ENCODE results near the gene MIGA1. TPM values are rescaled to one million over a fixed set of nuclear protein-coding genes. Genes with fewer than 3 reads are reported as not detected.
"Not testable (repeated sequence)": the region's sequence is repeated elsewhere in the genome, so short reads cannot be mapped to it uniquely, and the experiment has no call there.

MIGA1 gene
- total RNA-seq, 2 experiments from 2014 or later, result 7.7 to 8.8 TPM

- Mint-ChIP-seq H3K4me1 (ENCODE audit: low read depth) (no peaks in the 10 kb centered on the region), H3K9me3 (no peaks in the 10 kb centered on the region), H3K27me3 (ENCODE audit: low read depth) (peaks cover 2% of the 10 kb centered on the region), H3K27ac (no peak overlapping the region), H3K4me3 (no peak overlapping the region), H3K36me3 (ENCODE audit: low read depth) (no peaks in the 10 kb centered on the region)
- peak; percentile 40 for DNase-seq
- CTCF ChIA-PET, result interaction anchor here (0.8 to 1.3 kb wide), 5 partner anchors 16 to 213 kb away, joined by 3 to 5 read pairs (median 3); no protein-coding TSS in a partner anchor
- intact Hi-C loops (cut with micrococcal nuclease), result loop anchor here (1.0 to 5.0 kb wide), 5 partner anchors 75 to 1748 kb away; no protein-coding TSS in a partner anchor
Measured at GRCh38 chr1:77900687-77901293, 121.3 kb downstream of the MIGA1 start.

DNA sequence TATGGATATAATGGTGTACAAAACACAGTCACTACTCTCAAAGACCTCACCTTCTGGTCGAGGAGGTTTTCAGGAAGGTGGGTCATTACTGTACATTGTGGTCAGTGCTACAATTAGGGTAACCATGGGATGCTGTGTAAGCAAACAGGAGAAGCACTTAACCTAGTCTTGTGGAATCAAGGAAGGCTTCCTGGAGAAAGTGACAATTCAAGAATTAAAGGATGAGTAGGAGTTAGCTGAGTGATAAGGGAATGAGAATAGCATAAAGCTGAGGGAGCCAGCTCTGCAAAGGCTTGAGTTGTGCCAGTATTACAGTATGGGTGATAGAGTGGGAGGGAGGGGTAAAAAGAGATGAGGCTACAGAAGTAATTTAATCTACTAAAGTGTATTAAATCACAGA, 126.2 kb downstream of the MIGA1 start:
- Mint-ChIP-seq H3K27ac (no peak overlapping the region), H3K27me3 (ENCODE audit: low read depth) (no peaks in the 10 kb centered on the region), H3K4me3 (no peak overlapping the region), H3K9me3 (no peaks in the 10 kb centered on the region), H3K4me1 (ENCODE audit: low read depth) (no peaks in the 10 kb centered on the region), H3K36me3 (ENCODE audit: low read depth) (no peaks in the 10 kb centered on the region)
- intact Hi-C loops (cut with micrococcal nuclease), result no loop called here
- DNase-seq, result no peak
- CTCF ChIA-PET, result interaction anchor here (0.8 kb wide), 1 partner anchor 222 kb away, joined by 3 read pairs; no protein-coding TSS in a partner anchor

GRCh38 chr1:77906019-77906545, 126.6 kb downstream of the MIGA1 start:
- Mint-ChIP-seq H3K27me3 (ENCODE audit: low read depth) (no peaks in the 10 kb centered on the region), H3K4me1 (ENCODE audit: low read depth) (no peaks in the 10 kb centered on the region), H3K27ac (no peak overlapping the region), H3K4me3 (no peak overlapping the region), H3K9me3 (no peaks in the 10 kb centered on the region), H3K36me3 (ENCODE audit: low read depth) (no peaks in the 10 kb centered on the region)
- DNase-seq, result no peak
- CTCF ChIA-PET, result no interaction called here
- intact Hi-C loops (cut with micrococcal nuclease), result no loop called here

DNA sequence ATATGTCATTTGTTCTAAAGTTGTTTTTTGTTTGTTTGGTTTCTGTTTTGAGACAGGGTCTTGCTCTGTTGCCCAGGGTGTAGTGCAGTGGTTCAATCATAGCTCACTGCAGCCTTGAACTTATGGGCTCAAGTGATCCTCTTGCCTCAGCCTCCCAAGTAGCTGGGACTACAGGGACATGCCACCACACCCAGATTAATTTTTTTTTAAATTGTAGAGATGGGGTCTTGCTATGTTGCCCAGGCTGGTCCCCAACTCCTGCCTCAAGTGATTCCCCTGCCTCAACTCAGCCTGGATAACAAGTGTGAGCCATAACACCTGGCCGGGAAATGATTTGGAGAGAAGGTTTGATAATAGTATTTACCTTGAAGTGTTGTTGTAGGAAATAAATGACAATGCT, 127.2 kb downstream of the MIGA1 start:
- no peak overlapping the region for H3K27ac Mint-ChIP-seq
- no peaks in the 10 kb centered on the region for H3K36me3 Mint-ChIP-seq (ENCODE audit: low read depth)
- no peaks in the 10 kb centered on the region for H3K27me3 Mint-ChIP-seq (ENCODE audit: low read depth)
- H3K4me3 Mint-ChIP-seq, result no peak overlapping the region
- no peaks in the 10 kb centered on the region for H3K9me3 Mint-ChIP-seq
- intact Hi-C loops (cut with micrococcal nuclease), result no loop called here
- no peaks in the 10 kb centered on the region for H3K4me1 Mint-ChIP-seq (ENCODE audit: low read depth)
- DNase-seq, result no peak
- CTCF ChIA-PET, result no interaction called here

DNA sequence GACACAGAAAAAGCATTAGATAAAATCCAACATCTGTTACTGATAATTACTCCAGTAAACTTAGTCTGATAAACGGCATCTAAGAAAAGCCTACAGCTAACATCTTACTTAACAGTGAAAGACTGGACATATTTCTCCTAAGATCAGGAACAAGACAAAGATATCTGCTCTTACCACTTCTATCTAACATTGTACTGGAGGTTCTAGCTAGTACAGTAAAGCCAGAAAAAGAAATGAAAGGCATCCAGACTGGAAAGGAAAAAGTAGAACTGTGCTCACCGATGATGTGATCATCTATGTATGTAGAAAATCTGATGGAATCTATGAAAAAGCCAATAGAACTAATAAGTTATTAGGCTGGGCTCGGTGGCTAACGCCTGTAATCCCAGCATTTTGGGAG, 130.7 kb downstream of the MIGA1 start:
- CTCF ChIA-PET, result interaction anchor here (1.0 kb wide), 1 partner anchor 205 kb away, joined by 3 read pairs; no protein-coding TSS in a partner anchor
- H3K36me3 Mint-ChIP-seq (ENCODE audit: low read depth), result no peaks in the 10 kb centered on the region
- no peaks in the 10 kb centered on the region for H3K4me1 Mint-ChIP-seq (ENCODE audit: low read depth)
- no peaks in the 10 kb centered on the region for H3K27me3 Mint-ChIP-seq (ENCODE audit: low read depth)
- H3K9me3 Mint-ChIP-seq, result no peaks in the 10 kb centered on the region
- intact Hi-C loops (cut with micrococcal nuclease), result no loop called here
- no peak for DNase-seq
- no peak overlapping the region for H3K27ac Mint-ChIP-seq
- H3K4me3 Mint-ChIP-seq, result no peak overlapping the region

DNA sequence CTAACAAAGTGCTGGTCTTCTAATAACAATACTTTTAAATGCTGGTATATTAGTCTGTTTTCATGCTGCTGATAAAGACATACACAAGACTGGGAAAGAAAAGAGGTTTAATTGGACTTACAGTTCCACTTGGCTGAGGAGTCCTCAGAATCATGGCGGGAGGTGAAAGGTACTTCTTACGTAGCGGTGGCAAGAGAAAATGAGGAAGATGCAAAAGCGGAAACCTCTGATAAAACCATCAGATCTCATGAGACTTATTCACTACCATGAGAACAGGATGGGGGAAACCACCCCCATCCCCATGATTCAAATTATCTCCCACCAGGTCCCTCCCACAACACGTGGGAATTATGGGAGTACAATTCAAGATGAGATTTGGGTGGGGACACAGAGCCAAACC, 139.5 kb downstream of the MIGA1 start:
- H3K36me3 Mint-ChIP-seq (ENCODE audit: low read depth); H3K27ac Mint-ChIP-seq; CTCF ChIA-PET; intact Hi-C loops (cut with micrococcal nuclease); H3K4me1 Mint-ChIP-seq (ENCODE audit: low read depth); H3K4me3 Mint-ChIP-seq; H3K9me3 Mint-ChIP-seq; DNase-seq; H3K27me3 Mint-ChIP-seq (ENCODE audit: low read depth): not testable (repeated sequence)

DNA sequence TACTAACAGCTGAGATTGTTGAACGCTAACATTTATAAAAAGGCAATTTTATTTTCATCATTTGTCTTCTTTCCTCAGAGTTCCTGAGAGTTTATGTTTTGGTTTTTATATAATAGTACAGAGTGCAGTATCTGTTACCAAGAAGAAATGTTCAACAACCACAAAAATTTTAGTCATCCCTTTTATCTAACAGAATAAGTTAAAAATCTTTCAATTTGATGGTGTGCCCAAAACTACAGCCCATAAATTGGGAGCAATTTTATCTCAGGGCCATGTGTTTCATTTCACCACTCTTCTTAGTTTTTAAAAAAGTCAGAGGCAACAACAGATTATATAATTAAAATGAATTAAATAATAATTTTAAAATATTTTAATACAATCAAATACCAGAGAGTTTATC, 146.1 kb downstream of the MIGA1 start:
- no peaks in the 10 kb centered on the region for H3K9me3 Mint-ChIP-seq
- H3K27ac Mint-ChIP-seq, result no peak overlapping the region
- intact Hi-C loops (cut with micrococcal nuclease), result loop anchor here (5.0 kb wide), 1 partner anchor 117 kb away; no protein-coding TSS in a partner anchor
- DNase-seq, result no peak
- CTCF ChIA-PET, result interaction anchor here (1.1 kb wide), 1 partner anchor 19 kb away, joined by 4 read pairs; no protein-coding TSS in a partner anchor
- no peaks in the 10 kb centered on the region for H3K36me3 Mint-ChIP-seq (ENCODE audit: low read depth)
- no peaks in the 10 kb centered on the region for H3K27me3 Mint-ChIP-seq (ENCODE audit: low read depth)
- H3K4me3 Mint-ChIP-seq, result no peak overlapping the region
- peaks cover 10% of the 10 kb centered on the region for H3K4me1 Mint-ChIP-seq (ENCODE audit: low read depth)

- Mint-ChIP-seq H3K4me1 (ENCODE audit: low read depth) (peaks cover 10% of the 10 kb centered on the region), H3K27me3 (ENCODE audit: low read depth) (no peaks in the 10 kb centered on the region), H3K36me3 (ENCODE audit: low read depth) (no peaks in the 10 kb centered on the region), H3K4me3 (no peak overlapping the region), H3K27ac (no peak overlapping the region), H3K9me3 (no peaks in the 10 kb centered on the region)
- CTCF ChIA-PET, result interaction anchor here (1.1 kb wide), 1 partner anchor 18 kb away, joined by 4 read pairs; no protein-coding TSS in a partner anchor
- intact Hi-C loops (cut with micrococcal nuclease), result loop anchor here (1.0 to 5.0 kb wide), 4 partner anchors 52 to 189 kb away; partner anchors contain the start of gene DNAJB4
- DNase-seq, result no peak
Measured at GRCh38 chr1:77925956-77926355, 146.5 kb downstream of the MIGA1 start.

DNA sequence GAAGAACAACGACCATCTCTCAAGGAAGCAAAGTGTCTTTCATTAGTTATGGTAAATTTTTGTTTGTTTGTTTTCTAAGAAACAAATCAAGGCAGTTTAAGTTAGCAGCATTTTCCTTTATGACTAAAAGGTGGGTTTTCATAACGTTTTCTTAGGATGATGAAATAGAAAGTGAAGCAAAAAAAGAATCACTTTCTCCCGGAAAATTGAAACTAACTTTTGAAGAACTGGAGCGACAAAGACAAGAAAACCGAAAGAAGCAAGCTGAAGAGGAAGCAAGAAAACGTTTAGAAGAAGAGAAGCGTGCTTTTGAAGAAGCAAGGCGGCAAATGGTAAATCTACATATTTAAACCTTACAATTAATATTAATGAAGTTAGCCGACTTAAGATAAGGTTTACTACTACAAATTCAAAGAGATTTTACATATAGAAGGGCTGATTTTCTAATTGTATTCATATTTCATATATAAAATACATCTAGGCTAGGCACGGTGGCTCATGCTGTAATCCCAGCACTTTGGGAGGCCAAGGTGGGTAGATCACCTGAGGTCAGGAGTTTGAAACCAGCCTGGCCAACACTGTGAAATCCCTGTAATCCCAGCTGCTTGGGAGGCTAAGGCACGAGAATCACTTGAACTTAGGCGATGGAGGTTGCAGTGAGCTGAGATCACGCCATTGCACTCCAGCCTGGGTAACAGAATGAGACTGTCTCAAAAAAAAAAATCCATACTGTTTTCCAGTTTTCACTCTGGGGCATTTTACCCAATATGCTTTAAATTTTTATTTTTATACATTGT, 147.3 kb downstream of the MIGA1 start:
- no peaks in the 10 kb centered on the region for H3K9me3 Mint-ChIP-seq
- CTCF ChIA-PET, result no interaction called here
- peak overlapping the region; percentile 69 for H3K27ac Mint-ChIP-seq
- intact Hi-C loops (cut with micrococcal nuclease), result loop anchor here (1.0 to 5.0 kb wide), 4 partner anchors 52 to 188 kb away; partner anchors contain the start of gene DNAJB4
- peak overlapping the region; percentile 70 for H3K4me3 Mint-ChIP-seq
- peaks cover 10% of the 10 kb centered on the region for H3K4me1 Mint-ChIP-seq (ENCODE audit: low read depth)
- no peaks in the 10 kb centered on the region for H3K36me3 Mint-ChIP-seq (ENCODE audit: low read depth)
- DNase-seq, result no peak
- no peaks in the 10 kb centered on the region for H3K27me3 Mint-ChIP-seq (ENCODE audit: low read depth)

- Mint-ChIP-seq H3K27me3 (ENCODE audit: low read depth) (no peaks in the 10 kb centered on the region), H3K27ac (no peak overlapping the region), H3K9me3 (no peaks in the 10 kb centered on the region), H3K4me1 (ENCODE audit: low read depth) (peaks cover 10% of the 10 kb centered on the region), H3K36me3 (ENCODE audit: low read depth) (no peaks in the 10 kb centered on the region), H3K4me3 (peak overlapping the region; percentile 64)
- no peak for DNase-seq
- CTCF ChIA-PET, result no interaction called here
- intact Hi-C loops (cut with micrococcal nuclease), result loop anchor here (2.0 to 5.0 kb wide), 2 partner anchors 115 to 187 kb away; no protein-coding TSS in a partner anchor
Measured at GRCh38 chr1:77927414-77927813, 148.0 kb downstream of the MIGA1 start.

Data from activated naive CD4-positive, alpha-beta T cell treated with anti-CD3 and anti-CD28 coated beads for 36 hours (primary cell).